GM18502 (cell line): ENCODE results near the gene VCX2.
"Not testable (repeated sequence)": the region's sequence is repeated elsewhere in the genome, so short reads cannot be mapped to it uniquely, and the experiment has no call there.

Experiments
- ATAC-seq: cut with Tn5 transposase; IDR thresholded peaks from one replicate; pipeline ENCODE4 v1.9.1; 2021; ENCODE audit warnings: mild to moderate bottlenecking; ENCODE audit not compliant: unreplicated experiment, poor library complexity

The VCX2 gene

DNA sequence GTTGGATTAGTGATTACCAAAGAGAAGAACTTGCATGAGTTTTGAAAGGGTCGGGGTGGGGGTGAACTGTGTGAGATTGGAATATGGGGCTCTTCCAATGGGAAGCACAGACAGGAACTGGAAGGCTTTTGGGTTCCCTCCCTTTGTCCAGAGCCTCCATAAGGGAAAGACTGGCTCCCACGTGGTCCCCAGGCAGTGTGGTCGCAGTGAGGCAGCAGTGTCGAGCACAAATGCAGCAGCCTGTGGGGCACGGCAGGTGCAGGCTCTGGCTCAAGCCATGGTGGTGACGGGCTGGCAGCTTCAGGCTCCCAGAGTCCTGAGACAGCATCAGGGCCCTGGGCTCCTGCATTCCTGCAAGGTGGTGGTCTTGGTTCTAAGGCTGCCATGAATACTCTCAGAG is 45.5 kb downstream of the VCX2 start:
- no peak for ATAC-seq

DNA sequence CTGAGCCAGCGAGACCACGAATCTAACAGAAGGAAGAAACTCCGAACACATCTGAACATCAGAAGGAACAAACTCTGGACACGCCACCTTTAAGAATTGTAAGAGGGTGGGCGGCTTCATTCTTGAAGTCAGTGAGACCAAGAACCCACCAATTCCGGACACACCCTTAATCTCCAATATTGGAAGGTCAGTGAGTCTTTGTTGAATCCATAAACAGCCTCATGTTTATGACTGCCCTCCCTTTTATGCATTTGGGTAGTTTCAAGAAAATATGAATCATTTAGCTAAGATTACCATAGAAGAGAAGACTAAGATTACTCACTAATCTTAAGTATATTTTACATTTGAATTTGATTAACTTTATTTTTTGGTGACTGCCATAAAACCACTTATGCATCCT is 48.5 kb downstream of the VCX2 start:
- no peak for ATAC-seq

DNA sequence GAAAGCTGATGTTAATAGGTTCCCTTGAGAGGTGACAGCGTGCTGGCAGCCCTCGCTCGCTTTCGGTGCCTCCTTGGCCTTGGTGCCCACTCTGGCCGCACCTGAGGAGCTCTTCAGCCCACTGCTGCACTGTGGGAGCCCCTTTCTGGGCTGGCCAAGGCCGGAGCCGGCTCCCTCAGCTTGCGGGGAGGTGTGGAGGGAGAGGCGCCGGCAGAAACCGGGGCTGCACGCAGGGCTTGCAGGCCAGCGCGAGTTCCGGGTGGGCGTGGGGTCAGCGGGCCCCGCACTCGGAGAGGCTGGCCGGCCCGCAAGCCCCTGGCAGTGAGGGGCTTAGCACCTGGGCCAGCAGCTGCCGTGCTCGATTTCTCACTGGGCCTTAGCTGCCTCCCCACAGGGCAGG is 49.7 kb downstream of the VCX2 start:
- not testable (repeated sequence) for ATAC-seq
